Tibial nerve (tissue), 4 donors: ENCODE data around the gene MRPS27.

Source experiments
- CTCF ChIP-seq, 5 experiments: fragments of 200-600 bp in 3 of 5; fragments of 450-650 bp in 2 of 5; sonication (generic) in 3 of 5; IDR thresholded peaks; one replicate each; pipeline ENCODE4 v1.5.1; 2016 to 2019; ENCODE audit warnings: antibody characterized with exemption in 5 of 5, mild to moderate bottlenecking in 3 of 5, moderate library complexity in 2 of 5
- EP300 ChIP-seq, 2 donors: sonication (generic); formaldehyde crosslinking; IDR thresholded peaks; one replicate each; pipeline ENCODE4 v1.6.1; 2017; ENCODE audit warnings: antibody characterized with exemption in 2 of 2, mild to moderate bottlenecking in 1 of 2
- POLR2A ChIP-seq, 2 donors: fragments of 450-650 bp; IDR thresholded peaks; one replicate each; pipeline ENCODE4 v1.6.1; 2017; ENCODE audit warnings: antibody characterized with exemption in 2 of 2, mild to moderate bottlenecking in 2 of 2, moderate library complexity in 2 of 2

- no peak for TF ChIP-seq EP300 (IDR thresholded peaks at IDR 0.05)
- no peak for TF ChIP-seq CTCF (IDR thresholded peaks at IDR 0.05)
- no peak for TF ChIP-seq POLR2A (IDR thresholded peaks at IDR 0.05)
Observed at GRCh38 chr5:72295539-72295938, 24.5 kb downstream of the MRPS27 start.
